ENCODE data around the gene PMPCB.

PMPCB gene

DNA sequence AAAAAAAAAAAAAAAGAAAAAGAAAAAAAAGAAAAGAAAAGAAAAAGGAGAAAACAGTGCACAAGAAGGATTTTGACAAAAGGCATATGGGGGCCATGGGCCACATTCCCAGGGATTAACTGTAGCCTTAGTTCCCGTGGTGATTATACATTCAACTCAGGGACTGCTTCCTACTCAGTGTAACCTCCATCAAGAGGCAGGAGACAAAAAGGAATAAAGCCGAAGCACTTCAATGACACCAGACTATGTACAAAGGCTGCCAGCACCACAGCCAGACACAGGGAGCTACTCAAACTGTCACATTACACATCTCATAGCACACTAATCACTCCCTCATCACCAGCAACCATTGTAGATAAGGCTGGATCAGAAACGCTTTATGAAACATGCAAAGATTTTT is 5.1 kb upstream of the PMPCB start:
- no peak overlapping the region for H3K4me3 ChIP-seq (ENCODE audit: control insufficient read depth, low read depth, low read length)
- TF ChIP-seq, protein P1, sequence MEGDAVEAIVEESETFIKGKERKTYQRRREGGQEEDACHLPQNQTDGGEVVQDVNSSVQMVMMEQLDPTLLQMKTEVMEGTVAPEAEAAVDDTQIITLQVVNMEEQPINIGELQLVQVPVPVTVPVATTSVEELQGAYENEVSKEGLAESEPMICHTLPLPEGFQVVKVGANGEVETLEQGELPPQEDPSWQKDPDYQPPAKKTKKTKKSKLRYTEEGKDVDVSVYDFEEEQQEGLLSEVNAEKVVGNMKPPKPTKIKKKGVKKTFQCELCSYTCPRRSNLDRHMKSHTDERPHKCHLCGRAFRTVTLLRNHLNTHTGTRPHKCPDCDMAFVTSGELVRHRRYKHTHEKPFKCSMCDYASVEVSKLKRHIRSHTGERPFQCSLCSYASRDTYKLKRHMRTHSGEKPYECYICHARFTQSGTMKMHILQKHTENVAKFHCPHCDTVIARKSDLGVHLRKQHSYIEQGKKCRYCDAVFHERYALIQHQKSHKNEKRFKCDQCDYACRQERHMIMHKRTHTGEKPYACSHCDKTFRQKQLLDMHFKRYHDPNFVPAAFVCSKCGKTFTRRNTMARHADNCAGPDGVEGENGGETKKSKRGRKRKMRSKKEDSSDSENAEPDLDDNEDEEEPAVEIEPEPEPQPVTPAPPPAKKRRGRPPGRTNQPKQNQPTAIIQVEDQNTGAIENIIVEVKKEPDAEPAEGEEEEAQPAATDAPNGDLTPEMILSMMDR (conservative IDR thresholded peaks at IDR 0.05; ENCODE audit: control insufficient read depth, insufficient read depth, low read depth, low read length) = no peak
- no peak for DNase-seq (ENCODE audit: low read depth)

DNA sequence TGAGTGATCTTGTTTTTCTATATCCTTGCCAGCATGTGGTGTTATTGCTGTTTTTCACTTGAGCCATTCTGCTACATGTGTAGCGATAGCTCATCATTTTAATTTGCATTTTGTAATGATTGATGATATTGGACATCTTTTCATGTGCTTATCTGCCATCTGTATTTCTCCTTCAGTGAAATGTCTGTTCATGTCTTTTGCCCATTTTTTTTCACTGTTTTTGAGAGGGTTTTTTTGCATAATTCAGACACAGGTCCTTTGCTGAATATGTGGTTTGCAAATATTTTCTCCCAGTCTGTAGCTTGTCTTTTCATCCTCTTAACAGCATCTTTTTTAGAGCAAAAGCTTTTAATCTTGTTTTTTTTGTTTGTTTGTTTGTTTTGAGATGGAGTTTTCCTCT is 3.7 kb upstream of the PMPCB start:
- no peak for DNase-seq (ENCODE audit: low read depth)
- TF ChIP-seq, protein P1 (conservative IDR thresholded peaks at IDR 0.05; ENCODE audit: control insufficient read depth, insufficient read depth, low read depth, low read length) = no peak
- H3K4me3 ChIP-seq (ENCODE audit: control insufficient read depth, low read depth, low read length) = no peak overlapping the region

DNA sequence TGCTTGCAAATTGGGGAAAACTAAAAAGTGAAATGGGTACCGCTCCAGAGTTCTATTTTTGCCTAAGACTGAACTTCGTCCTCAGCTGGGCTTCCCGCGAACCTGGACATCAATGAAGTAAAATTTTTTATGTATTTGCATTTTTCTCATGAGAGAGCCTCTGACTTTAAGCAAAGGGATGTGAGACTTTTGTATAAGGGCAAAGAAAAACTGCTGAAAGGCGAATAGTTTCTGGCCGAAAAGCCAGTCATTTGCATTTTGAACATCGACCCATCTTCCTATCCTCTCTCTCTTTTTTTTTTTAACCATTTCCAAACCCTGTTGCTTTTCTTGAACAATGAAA is 573 bp downstream of the PMPCB start:
- H3K4me3 ChIP-seq (ENCODE audit: control insufficient read depth, low read depth, low read length) = peak overlapping the region; percentile 78
- TF ChIP-seq, protein P1 (conservative IDR thresholded peaks at IDR 0.05; ENCODE audit: control insufficient read depth, insufficient read depth, low read depth, low read length) = no peak

DNA sequence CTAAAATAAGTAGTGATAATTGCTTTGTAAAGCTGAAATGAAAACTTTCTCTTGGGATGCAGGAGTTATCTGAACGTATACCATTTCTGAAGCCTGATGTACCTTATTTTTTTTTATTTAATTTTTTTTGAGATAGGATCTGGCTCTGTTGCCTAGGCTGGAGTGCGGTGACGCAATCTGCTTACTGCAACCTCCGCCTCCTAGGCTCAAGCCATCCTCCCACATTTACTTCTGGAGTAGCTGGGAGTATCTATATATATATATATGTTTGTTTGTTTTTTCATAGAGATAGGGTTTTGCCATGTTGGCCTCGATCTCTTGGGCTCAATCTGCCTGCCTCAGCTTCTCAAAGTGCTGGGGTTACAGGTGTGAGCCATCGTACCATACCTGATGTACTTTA is 2.4 kb downstream of the PMPCB start:
- TF ChIP-seq, protein P1 (conservative IDR thresholded peaks at IDR 0.05; ENCODE audit: control insufficient read depth, insufficient read depth, low read depth, low read length) = no peak
- no peak for DNase-seq (ENCODE audit: low read depth)
- H3K4me3 ChIP-seq (ENCODE audit: control insufficient read depth, low read depth, low read length) = no peak overlapping the region

More for the DNA sequence above, 573 bp downstream of the PMPCB start:
- no peak for DNase-seq (ENCODE audit: low read depth)

DNA sequence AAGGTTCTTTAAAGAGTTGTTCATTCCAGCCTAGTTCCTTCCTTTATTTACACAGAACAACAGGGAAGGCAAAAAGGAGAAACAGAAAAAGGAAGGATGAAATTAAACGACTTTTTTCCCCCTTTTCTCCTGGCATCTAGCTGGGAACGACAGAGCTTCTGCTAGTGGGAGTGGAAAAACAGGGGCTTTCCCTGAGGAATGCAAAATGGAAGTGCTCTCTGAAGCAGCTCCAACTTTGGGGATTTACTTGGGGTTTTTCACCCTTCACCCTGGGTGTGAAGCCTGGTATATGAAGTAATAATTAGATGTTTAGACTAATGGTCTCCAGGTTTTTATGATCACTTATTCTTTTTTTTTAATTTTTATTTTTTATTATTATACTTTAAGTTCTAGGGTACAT is 4.2 kb downstream of the PMPCB start:
- H3K4me3 ChIP-seq (ENCODE audit: control insufficient read depth, low read depth, low read length) = no peak overlapping the region
- DNase-seq (ENCODE audit: low read depth) = no peak
- TF ChIP-seq, protein P1 (conservative IDR thresholded peaks at IDR 0.05; ENCODE audit: control insufficient read depth, insufficient read depth, low read depth, low read length) = no peak

DNA sequence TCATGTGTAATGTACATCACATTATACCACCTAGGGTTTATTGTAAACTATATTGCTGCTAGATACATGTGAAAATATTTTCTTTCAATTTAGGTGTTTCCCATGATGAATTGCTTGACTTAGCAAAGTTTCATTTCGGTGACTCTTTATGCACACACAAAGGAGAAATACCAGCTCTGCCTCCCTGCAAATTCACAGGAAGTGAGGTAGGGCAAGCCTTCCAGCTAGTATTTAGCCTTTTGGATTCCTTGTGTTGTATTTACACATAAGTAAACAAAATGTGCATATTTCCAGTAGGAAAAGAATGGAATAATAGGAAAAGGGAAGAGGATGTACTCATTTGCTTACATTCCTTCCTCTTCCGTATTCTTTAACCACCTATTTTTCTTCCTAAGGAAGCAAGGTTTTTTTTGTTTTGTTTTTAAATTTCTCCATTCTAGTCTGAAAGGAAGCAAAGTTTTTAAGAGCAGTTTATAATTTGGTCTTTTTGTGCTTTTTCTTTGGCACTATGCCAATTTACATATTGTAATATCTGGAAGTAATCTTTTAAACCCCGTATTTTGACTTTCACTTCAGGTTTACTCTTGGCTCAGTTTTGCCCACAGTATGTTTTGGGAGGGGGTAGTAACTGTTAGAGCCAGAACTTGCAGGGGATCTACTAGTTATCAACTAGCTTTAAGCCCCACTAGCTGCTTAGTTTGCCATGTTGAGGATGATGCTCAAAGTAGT is 10.4 kb downstream of the PMPCB start:
- DNase-seq (ENCODE audit: low read depth) = no peak
- TF ChIP-seq, protein P1 (conservative IDR thresholded peaks at IDR 0.05; ENCODE audit: control insufficient read depth, insufficient read depth, low read depth, low read length) = no peak
- H3K4me3 ChIP-seq (ENCODE audit: control insufficient read depth, low read depth, low read length) = no peak overlapping the region

DNA sequence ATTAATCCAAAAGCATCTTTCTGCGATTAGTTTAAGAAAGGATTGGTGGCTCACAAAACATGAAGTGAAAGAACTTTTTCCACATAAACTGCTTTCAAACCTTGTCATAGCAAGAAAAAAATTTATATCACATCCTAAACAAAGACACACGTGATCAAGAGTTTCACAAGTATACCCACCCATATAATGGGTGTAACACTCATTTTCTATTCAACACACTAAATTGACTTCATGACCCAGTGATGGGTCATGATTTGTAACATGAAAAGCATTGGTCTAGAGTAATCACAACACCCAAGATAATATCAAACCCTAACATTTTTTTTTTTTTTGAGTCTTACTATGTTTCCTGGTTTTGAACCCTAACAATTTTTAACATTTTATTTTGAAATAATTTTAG is 17.6 kb downstream of the PMPCB start:
- H3K4me3 ChIP-seq (ENCODE audit: control insufficient read depth, low read depth, low read length) = no peak overlapping the region
- no peak for DNase-seq (ENCODE audit: low read depth)
- TF ChIP-seq, protein P1 (conservative IDR thresholded peaks at IDR 0.05; ENCODE audit: control insufficient read depth, insufficient read depth, low read depth, low read length) = no peak
